Measurements from ENCODE around the gene SPPL2B.
A peak's percentile ranks its signal among the peaks of the same experiment; 100 is the strongest.
"Not testable (repeated sequence)": the region's sequence is repeated elsewhere in the genome, so short reads cannot be mapped to it uniquely, and the experiment has no call there.

SPPL2B gene

GRCh38 chr19:2391118-2391725 is 62.7 kb downstream of the SPPL2B start:
- no peak overlapping the region for H3K9ac ChIP-seq
- H2AFZ ChIP-seq, result no peak overlapping the region
- no peaks in the 10 kb centered on the region for H3K36me3 ChIP-seq (ENCODE audit: control insufficient read depth, insufficient read depth, low read length)
- no peaks in the 10 kb centered on the region for H3K27me3 ChIP-seq (ENCODE audit: control insufficient read depth, insufficient read depth, low read length)
- no peak overlapping the region for H3K4me2 ChIP-seq (ENCODE audit: low read length)
- no peak overlapping the region for H3K27ac ChIP-seq
- H3K79me2 ChIP-seq, result no peaks in the 10 kb centered on the region
- no peak overlapping the region for H3K4me3 ChIP-seq (ENCODE audit: low read depth, low read length)
- no peaks in the 10 kb centered on the region for H3K4me1 ChIP-seq
- peak; percentile 80 for TF ChIP-seq CTCF (IDR thresholded peaks at IDR 0.05)
- H3K9me3 ChIP-seq (ENCODE audit: control insufficient read depth, low read length), result no peaks in the 10 kb centered on the region

- no peaks in the 10 kb centered on the region for H3K9me3 ChIP-seq (ENCODE audit: control insufficient read depth, low read length)
- no peaks in the 10 kb centered on the region for H3K27me3 ChIP-seq (ENCODE audit: control insufficient read depth, insufficient read depth, low read length)
- no peak overlapping the region for H3K9ac ChIP-seq
- H2AFZ ChIP-seq, result no peak overlapping the region
- no peak for TF ChIP-seq CTCF (IDR thresholded peaks at IDR 0.05)
- H3K4me3 ChIP-seq (ENCODE audit: low read depth, low read length), result no peak overlapping the region
- no peaks in the 10 kb centered on the region for H3K4me1 ChIP-seq
- H3K27ac ChIP-seq, result no peak overlapping the region
- H3K79me2 ChIP-seq, result no peaks in the 10 kb centered on the region
- H3K4me2 ChIP-seq (ENCODE audit: low read length), result no peak overlapping the region
- H3K36me3 ChIP-seq (ENCODE audit: control insufficient read depth, insufficient read depth, low read length), result no peaks in the 10 kb centered on the region
Measured at GRCh38 chr19:2392366-2392765, 63.9 kb downstream of the SPPL2B start.

- H3K36me3 ChIP-seq (ENCODE audit: control insufficient read depth, insufficient read depth, low read length); H3K79me2 ChIP-seq; H3K9me3 ChIP-seq (ENCODE audit: control insufficient read depth, low read length); H2AFZ ChIP-seq; H3K9ac ChIP-seq; H3K4me2 ChIP-seq (ENCODE audit: low read length); H3K4me1 ChIP-seq; H3K27ac ChIP-seq; H3K4me3 ChIP-seq (ENCODE audit: low read depth, low read length); H3K27me3 ChIP-seq (ENCODE audit: control insufficient read depth, insufficient read depth, low read length): not testable (repeated sequence)
Measured at GRCh38 chr19:2392899-2393298, 64.4 kb downstream of the SPPL2B start.

- no peak overlapping the region for H3K4me2 ChIP-seq (ENCODE audit: low read length)
- H3K4me1 ChIP-seq, result no peaks in the 10 kb centered on the region
- TF ChIP-seq CTCF (IDR thresholded peaks at IDR 0.05), result no peak
- H3K4me3 ChIP-seq (ENCODE audit: low read depth, low read length), result no peak overlapping the region
- H3K9me3 ChIP-seq (ENCODE audit: control insufficient read depth, low read length), result no peaks in the 10 kb centered on the region
- no peaks in the 10 kb centered on the region for H3K36me3 ChIP-seq (ENCODE audit: control insufficient read depth, insufficient read depth, low read length)
- no peaks in the 10 kb centered on the region for H3K79me2 ChIP-seq
- no peaks in the 10 kb centered on the region for H3K27me3 ChIP-seq (ENCODE audit: control insufficient read depth, insufficient read depth, low read length)
- no peak overlapping the region for H2AFZ ChIP-seq
- no peak overlapping the region for H3K9ac ChIP-seq
- no peak overlapping the region for H3K27ac ChIP-seq
Measured at GRCh38 chr19:2394054-2394441, 65.6 kb downstream of the SPPL2B start.

GRCh38 chr19:2394442-2395292 is 66.2 kb downstream of the SPPL2B start:
- Histone ChIP-seq H3K9me3 (ENCODE audit: control insufficient read depth, low read length) (no peaks in the 10 kb centered on the region), H3K4me3 (ENCODE audit: low read depth, low read length) (no peak overlapping the region), H3K27ac (no peak overlapping the region), H3K27me3 (ENCODE audit: control insufficient read depth, insufficient read depth, low read length) (no peaks in the 10 kb centered on the region), H3K9ac (no peak overlapping the region), H3K4me1 (no peaks in the 10 kb centered on the region), H3K79me2 (no peaks in the 10 kb centered on the region), H3K36me3 (ENCODE audit: control insufficient read depth, insufficient read depth, low read length) (no peaks in the 10 kb centered on the region), H2AFZ (no peak overlapping the region), H3K4me2 (ENCODE audit: low read length) (no peak overlapping the region)
- TF ChIP-seq CTCF (IDR thresholded peaks at IDR 0.05), result no peak

- not testable (repeated sequence) for H3K4me1 ChIP-seq; H3K4me2 ChIP-seq (ENCODE audit: low read length); H3K4me3 ChIP-seq (ENCODE audit: low read depth, low read length); H3K9me3 ChIP-seq (ENCODE audit: control insufficient read depth, low read length); H2AFZ ChIP-seq; H3K9ac ChIP-seq; H3K27me3 ChIP-seq (ENCODE audit: control insufficient read depth, insufficient read depth, low read length); H3K36me3 ChIP-seq (ENCODE audit: control insufficient read depth, insufficient read depth, low read length); H3K79me2 ChIP-seq; H3K27ac ChIP-seq
Measured at GRCh38 chr19:2395293-2395829, 66.9 kb downstream of the SPPL2B start.

- not testable (repeated sequence) for H3K9me3 ChIP-seq (ENCODE audit: control insufficient read depth, low read length); H3K27ac ChIP-seq; H3K4me1 ChIP-seq; H3K27me3 ChIP-seq (ENCODE audit: control insufficient read depth, insufficient read depth, low read length); H3K4me3 ChIP-seq (ENCODE audit: low read depth, low read length); H2AFZ ChIP-seq; H3K36me3 ChIP-seq (ENCODE audit: control insufficient read depth, insufficient read depth, low read length); H3K9ac ChIP-seq; H3K79me2 ChIP-seq; H3K4me2 ChIP-seq (ENCODE audit: low read length)
Measured at GRCh38 chr19:2397173-2397572, 68.7 kb downstream of the SPPL2B start.
